NB4 (cell line): ENCODE results near the gene PNMA6F.

Source experiments
- DNase-seq: peaks from one replicate; pipeline ENCODE4 v3.0.0; 2010; ENCODE audit warnings: low read depth
- H3K4me3 ChIP-seq: one replicate; pipeline ENCODE4 v1.5.1; 2011; ENCODE audit warnings: mild to moderate bottlenecking, low read depth, low read length, moderate library complexity
- MYC ChIP-seq: IDR thresholded peaks from 2 replicates; pipeline ENCODE4 v1.6.1; 2011; ENCODE audit warnings: low read depth, low read length
- POLR2A ChIP-seq: IDR thresholded peaks from 2 replicates; pipeline ENCODE4 v1.6.1; 2011; ENCODE audit warnings: mild to moderate bottlenecking; ENCODE audit not compliant: insufficient read length; ENCODE audit errors: extremely low read depth
- TF ChIP-seq, protein P1 (sequence below): IDR thresholded peaks from 2 replicates; pipeline ENCODE4 v1.6.1; 2011; ENCODE audit warnings: low read depth, low read length
- TF ChIP-seq, protein P2 (sequence below): IDR thresholded peaks from one replicate; pipeline ENCODE4 v1.5.1; 2012; ENCODE audit warnings: low read depth, low read length

PNMA6F gene

DNA sequence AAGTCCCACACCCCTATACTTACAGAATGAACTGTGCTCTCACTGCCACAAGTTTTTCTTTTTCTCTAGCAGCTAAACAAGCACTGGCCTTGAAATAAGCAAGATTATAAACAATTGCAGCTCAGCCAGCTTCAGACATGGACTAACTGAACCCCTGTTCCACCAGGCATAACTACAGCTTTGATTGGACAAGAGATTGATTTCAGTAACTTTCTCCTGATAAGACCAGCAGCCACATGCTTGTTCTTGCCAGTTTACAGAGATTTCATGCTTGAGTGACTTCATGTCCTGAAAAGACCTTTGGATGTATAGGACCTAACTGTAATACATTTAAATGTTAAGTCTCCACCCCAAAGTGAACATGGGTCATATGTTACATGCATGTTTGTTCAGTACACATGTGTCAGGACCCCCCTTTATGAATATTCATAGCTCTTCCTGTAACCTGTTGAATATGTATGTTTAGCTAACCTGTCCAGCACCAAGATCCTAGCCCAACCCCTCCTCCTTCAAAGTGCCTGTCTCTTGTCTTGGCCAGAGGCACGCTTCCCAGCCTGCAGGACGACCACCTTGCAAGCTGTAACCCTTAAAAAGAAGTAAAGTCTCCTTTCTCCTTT is 40.3 kb upstream of the PNMA6F start:
- TF ChIP-seq, protein P1, sequence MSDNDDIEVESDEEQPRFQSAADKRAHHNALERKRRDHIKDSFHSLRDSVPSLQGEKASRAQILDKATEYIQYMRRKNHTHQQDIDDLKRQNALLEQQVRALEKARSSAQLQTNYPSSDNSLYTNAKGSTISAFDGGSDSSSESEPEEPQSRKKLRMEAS, result no peak
- TF ChIP-seq POLR2A (no peak), MYC (no peak)
- TF ChIP-seq, protein P2, sequence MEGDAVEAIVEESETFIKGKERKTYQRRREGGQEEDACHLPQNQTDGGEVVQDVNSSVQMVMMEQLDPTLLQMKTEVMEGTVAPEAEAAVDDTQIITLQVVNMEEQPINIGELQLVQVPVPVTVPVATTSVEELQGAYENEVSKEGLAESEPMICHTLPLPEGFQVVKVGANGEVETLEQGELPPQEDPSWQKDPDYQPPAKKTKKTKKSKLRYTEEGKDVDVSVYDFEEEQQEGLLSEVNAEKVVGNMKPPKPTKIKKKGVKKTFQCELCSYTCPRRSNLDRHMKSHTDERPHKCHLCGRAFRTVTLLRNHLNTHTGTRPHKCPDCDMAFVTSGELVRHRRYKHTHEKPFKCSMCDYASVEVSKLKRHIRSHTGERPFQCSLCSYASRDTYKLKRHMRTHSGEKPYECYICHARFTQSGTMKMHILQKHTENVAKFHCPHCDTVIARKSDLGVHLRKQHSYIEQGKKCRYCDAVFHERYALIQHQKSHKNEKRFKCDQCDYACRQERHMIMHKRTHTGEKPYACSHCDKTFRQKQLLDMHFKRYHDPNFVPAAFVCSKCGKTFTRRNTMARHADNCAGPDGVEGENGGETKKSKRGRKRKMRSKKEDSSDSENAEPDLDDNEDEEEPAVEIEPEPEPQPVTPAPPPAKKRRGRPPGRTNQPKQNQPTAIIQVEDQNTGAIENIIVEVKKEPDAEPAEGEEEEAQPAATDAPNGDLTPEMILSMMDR, result no peak
- H3K4me3 ChIP-seq, result no peak overlapping the region
- no peak for DNase-seq

DNA sequence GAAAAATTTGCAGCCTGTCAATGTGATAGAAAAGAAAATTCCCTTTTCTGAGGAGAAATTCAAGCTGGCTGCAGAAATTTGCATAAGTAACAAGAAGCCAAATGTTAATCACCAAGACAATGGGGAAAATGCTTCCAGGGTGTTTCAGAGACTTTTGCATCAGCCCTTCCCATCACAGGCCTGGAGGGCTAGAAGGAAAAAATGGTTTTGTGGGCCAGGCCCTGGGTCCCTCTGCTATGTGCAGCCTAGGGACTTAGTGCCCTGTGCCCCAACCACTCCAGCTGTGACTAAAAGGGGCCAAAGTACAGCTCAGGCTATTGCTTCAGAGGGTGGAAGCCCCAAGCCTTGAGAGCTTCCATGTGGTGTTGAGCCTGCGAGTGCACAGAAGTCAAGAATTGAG is 36.3 kb upstream of the PNMA6F start:
- H3K4me3 ChIP-seq, result no peak overlapping the region
- no peak for DNase-seq
- TF ChIP-seq, protein P1, result no peak
- TF ChIP-seq, protein P2, result no peak
- TF ChIP-seq MYC (no peak), POLR2A (no peak)

DNA sequence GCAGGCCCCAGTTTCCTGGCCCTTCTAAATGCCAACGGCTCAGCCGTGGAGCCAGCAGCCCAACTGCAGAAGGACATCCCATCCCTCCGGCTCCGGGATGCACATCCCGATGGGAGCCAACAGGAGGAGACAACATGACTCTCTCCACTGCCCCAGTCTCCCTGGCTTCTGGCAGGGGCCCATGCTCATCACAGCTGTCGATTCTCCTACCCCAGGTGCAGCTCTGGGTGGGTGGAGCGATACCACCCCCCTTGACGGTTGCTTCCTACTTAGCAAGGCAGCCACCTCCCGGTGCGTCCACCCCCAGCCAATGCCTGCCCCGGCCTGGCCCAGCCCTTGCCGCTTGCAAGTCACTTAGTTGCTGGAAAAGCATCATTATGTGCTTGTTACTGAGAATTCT is 31.8 kb upstream of the PNMA6F start:
- DNase-seq, result no peak
- H3K4me3 ChIP-seq, result no peak overlapping the region
- TF ChIP-seq, protein P1, result no peak
- TF ChIP-seq MYC, result no peak
- TF ChIP-seq, protein P2, result no peak
- no peak for TF ChIP-seq POLR2A

DNA sequence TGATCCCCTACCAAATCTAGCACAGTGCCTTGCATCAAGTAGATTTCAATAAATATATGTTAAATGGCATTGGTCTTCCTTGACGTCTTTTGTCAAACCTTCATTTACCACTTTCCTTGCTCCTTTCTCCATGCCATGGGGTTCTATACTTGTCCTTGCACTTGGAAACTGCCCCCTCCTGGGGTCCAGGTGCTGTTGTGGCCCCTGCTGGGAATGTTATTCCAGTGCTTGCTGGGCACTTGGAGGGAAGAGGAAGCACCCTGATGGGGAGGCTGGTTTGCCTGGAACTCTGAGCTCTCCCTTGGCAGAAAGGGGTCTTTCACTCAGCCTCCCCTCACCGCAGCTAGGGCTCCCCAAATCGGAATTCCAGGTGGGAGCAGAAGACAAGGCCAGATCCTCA is 31.3 kb upstream of the PNMA6F start:
- H3K4me3 ChIP-seq, result no peak overlapping the region
- DNase-seq, result no peak
- TF ChIP-seq, protein P2, result no peak
- no peak for TF ChIP-seq POLR2A
- TF ChIP-seq, protein P1, result no peak
- no peak for TF ChIP-seq MYC

DNA sequence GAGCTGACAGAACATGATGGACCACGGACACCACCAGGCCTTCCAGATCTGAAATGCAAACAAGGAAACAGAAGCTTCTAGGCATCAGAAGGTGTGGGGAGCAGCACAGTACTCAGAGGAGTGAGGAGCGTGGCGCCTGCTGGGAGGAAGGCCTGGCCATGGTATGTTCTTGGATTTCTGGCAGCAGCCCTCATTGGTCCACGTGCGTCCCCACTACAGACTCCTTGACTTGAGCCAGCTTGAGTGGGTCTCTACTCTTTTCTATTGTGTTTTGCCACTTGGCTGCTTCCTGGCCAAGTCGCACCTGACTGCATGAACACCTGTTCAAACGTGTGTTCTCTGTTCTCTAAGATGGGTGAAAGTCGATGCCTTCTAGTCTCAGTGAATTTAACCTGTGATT is 30.4 kb upstream of the PNMA6F start:
- DNase-seq, result no peak
- no peak overlapping the region for H3K4me3 ChIP-seq
- TF ChIP-seq, protein P1, result no peak
- TF ChIP-seq MYC (no peak), POLR2A (no peak)
- TF ChIP-seq, protein P2, result no peak
